Measurements from ENCODE around the gene METTL24.

DNA sequence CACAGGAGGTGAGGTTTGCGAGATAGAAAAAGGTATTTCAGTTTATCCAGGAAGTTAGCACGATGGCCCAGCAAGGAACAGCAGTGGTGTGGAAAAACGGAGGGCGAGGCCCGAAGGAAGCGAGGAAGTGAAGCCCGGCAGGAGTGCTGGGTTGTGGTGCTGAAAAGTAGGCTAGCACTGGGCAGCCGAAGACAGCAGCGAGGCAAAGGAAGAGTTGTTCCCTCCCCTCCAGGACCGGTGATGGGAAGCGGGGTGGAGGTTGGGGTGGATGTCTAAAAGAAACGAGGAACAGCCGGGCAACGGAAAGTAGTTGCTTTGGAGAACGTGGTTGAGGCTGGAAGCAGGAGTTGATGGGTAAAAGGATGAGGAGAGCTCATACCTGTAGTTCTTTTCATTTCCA is 1.4 kb downstream of the METTL24 start:
- TF ChIP-seq, protein P1, sequence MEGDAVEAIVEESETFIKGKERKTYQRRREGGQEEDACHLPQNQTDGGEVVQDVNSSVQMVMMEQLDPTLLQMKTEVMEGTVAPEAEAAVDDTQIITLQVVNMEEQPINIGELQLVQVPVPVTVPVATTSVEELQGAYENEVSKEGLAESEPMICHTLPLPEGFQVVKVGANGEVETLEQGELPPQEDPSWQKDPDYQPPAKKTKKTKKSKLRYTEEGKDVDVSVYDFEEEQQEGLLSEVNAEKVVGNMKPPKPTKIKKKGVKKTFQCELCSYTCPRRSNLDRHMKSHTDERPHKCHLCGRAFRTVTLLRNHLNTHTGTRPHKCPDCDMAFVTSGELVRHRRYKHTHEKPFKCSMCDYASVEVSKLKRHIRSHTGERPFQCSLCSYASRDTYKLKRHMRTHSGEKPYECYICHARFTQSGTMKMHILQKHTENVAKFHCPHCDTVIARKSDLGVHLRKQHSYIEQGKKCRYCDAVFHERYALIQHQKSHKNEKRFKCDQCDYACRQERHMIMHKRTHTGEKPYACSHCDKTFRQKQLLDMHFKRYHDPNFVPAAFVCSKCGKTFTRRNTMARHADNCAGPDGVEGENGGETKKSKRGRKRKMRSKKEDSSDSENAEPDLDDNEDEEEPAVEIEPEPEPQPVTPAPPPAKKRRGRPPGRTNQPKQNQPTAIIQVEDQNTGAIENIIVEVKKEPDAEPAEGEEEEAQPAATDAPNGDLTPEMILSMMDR (IDR thresholded peaks at IDR 0.05): no peak
- TF ChIP-seq POLR2AphosphoS5 (IDR thresholded peaks at IDR 0.05): no peak
